IPS-20b (cell line): ENCODE results near the gene ADPRH.

Experiments used
- H3K27ac ChIP-seq: one replicate; pipeline ENCODE4 v1.5.1; 2013; ENCODE audit warnings: low read length
- H3K27me3 ChIP-seq: 2 replicates; pipeline ENCODE4 v1.6.1; 2013; ENCODE audit warnings: mild to moderate bottlenecking, low read length, inconsistent platforms; ENCODE audit not compliant: insufficient read depth
- H3K36me3 ChIP-seq: 2 replicates; pipeline ENCODE4 v1.6.1; 2013; ENCODE audit warnings: low read depth, mild to moderate bottlenecking, inconsistent platforms, low read length, moderate library complexity; ENCODE audit not compliant: insufficient read depth
- H3K4me1 ChIP-seq: 2 replicates; pipeline ENCODE4 v1.6.1; 2013; ENCODE audit warnings: mild to moderate bottlenecking, control low read depth, inconsistent platforms, low read length, moderate library complexity; ENCODE audit not compliant: insufficient read depth
- H3K4me3 ChIP-seq: 2 replicates; pipeline ENCODE4 v1.5.1; 2013; ENCODE audit warnings: mild to moderate bottlenecking, low read length, inconsistent platforms
- H3K9ac ChIP-seq: 2 replicates; pipeline ENCODE4 v1.6.1; 2013; ENCODE audit warnings: low read depth, mild to moderate bottlenecking, inconsistent platforms, low read length, moderate library complexity
- H3K9me3 ChIP-seq: 2 replicates; pipeline ENCODE4 v1.6.1; 2013; ENCODE audit warnings: mild to moderate bottlenecking, low read depth, low read length, inconsistent platforms; ENCODE audit not compliant: insufficient read depth

Gene ADPRH

GRCh38 chr3:119632829-119633228 lies 53.5 kb downstream of the ADPRH start:
- Histone ChIP-seq H3K4me3 (no peak overlapping the region), H3K9ac (no peak overlapping the region), H3K9me3 (no peaks in the 10 kb centered on the region), H3K27me3 (no peaks in the 10 kb centered on the region), H3K27ac (no peak overlapping the region), H3K4me1 (no peaks in the 10 kb centered on the region), H3K36me3 (no peaks in the 10 kb centered on the region)

GRCh38 chr3:119635719-119636118 lies 56.4 kb downstream of the ADPRH start:
- H3K9me3 ChIP-seq: no peaks in the 10 kb centered on the region
- no peaks in the 10 kb centered on the region for H3K36me3 ChIP-seq
- H3K4me1 ChIP-seq: no peaks in the 10 kb centered on the region
- no peak overlapping the region for H3K4me3 ChIP-seq
- no peak overlapping the region for H3K9ac ChIP-seq
- no peaks in the 10 kb centered on the region for H3K27me3 ChIP-seq
- H3K27ac ChIP-seq: no peak overlapping the region

- Histone ChIP-seq H3K36me3 (no peaks in the 10 kb centered on the region), H3K27me3 (no peaks in the 10 kb centered on the region), H3K4me3 (no peak overlapping the region), H3K27ac (no peak overlapping the region), H3K4me1 (no peaks in the 10 kb centered on the region), H3K9ac (no peak overlapping the region), H3K9me3 (no peaks in the 10 kb centered on the region)
Observed at GRCh38 chr3:119636249-119636648, 57.0 kb downstream of the ADPRH start.

GRCh38 chr3:119636891-119637611 lies 57.8 kb downstream of the ADPRH start:
- H3K27me3 ChIP-seq: no peaks in the 10 kb centered on the region
- no peaks in the 10 kb centered on the region for H3K9me3 ChIP-seq
- no peak overlapping the region for H3K9ac ChIP-seq
- H3K36me3 ChIP-seq: no peaks in the 10 kb centered on the region
- no peak overlapping the region for H3K4me3 ChIP-seq
- no peak overlapping the region for H3K27ac ChIP-seq
- H3K4me1 ChIP-seq: no peaks in the 10 kb centered on the region

GRCh38 chr3:119637679-119638477 lies 58.6 kb downstream of the ADPRH start:
- Histone ChIP-seq H3K4me3 (no peak overlapping the region), H3K27ac (no peak overlapping the region), H3K27me3 (no peaks in the 10 kb centered on the region), H3K9me3 (no peaks in the 10 kb centered on the region), H3K36me3 (no peaks in the 10 kb centered on the region), H3K4me1 (no peaks in the 10 kb centered on the region), H3K9ac (no peak overlapping the region)
